Measurements from ENCODE around the gene SCG3.
A peak's percentile ranks its signal among the peaks of the same experiment; 100 is the strongest.

Gene SCG3

GRCh38 chr15:51680321-51680720, 982 bp upstream of the SCG3 start:
- no peak for FAIRE-seq

GRCh38 chr15:51687565-51687964, 6.3 kb downstream of the SCG3 start:
- no peak for FAIRE-seq

GRCh38 chr15:51688863-51689262, 7.6 kb downstream of the SCG3 start:
- FAIRE-seq = no peak

- no peak for FAIRE-seq
Observed at GRCh38 chr15:51692154-51692553, 10.9 kb downstream of the SCG3 start.

GRCh38 chr15:51696566-51696965, 15.3 kb downstream of the SCG3 start:
- no peak for FAIRE-seq

GRCh38 chr15:51697163-51697562, 15.9 kb downstream of the SCG3 start:
- no peak for FAIRE-seq

GRCh38 chr15:51699373-51699772, 18.1 kb downstream of the SCG3 start:
- no peak for FAIRE-seq

GRCh38 chr15:51702710-51703109, 21.4 kb downstream of the SCG3 start:
- no peak for FAIRE-seq

GRCh38 chr15:51706291-51706690, 25.0 kb downstream of the SCG3 start:
- FAIRE-seq = no peak

- peak; percentile 33 for FAIRE-seq
Observed at GRCh38 chr15:51706926-51707608, 25.8 kb downstream of the SCG3 start.

GRCh38 chr15:51708013-51708412, 26.7 kb downstream of the SCG3 start:
- no peak for FAIRE-seq

- FAIRE-seq = no peak
Observed at GRCh38 chr15:51709031-51709430, 27.7 kb downstream of the SCG3 start.

- no peak for FAIRE-seq
Observed at GRCh38 chr15:51714162-51714561, 32.9 kb downstream of the SCG3 start.

GRCh38 chr15:51714911-51715310, 33.6 kb downstream of the SCG3 start:
- FAIRE-seq = no peak

- FAIRE-seq = no peak
Observed at GRCh38 chr15:51718219-51718618, 36.9 kb downstream of the SCG3 start.

GRCh38 chr15:51718746-51719145, 37.4 kb downstream of the SCG3 start:
- FAIRE-seq = no peak

- FAIRE-seq = no peak
Observed at GRCh38 chr15:51720201-51720995, 39.1 kb downstream of the SCG3 start.

GRCh38 chr15:51721199-51721960, 40.1 kb downstream of the SCG3 start:
- no peak for FAIRE-seq

- no peak for FAIRE-seq
Observed at GRCh38 chr15:51724199-51724598, 42.9 kb downstream of the SCG3 start.

- FAIRE-seq = no peak
Observed at GRCh38 chr15:51724673-51725072, 43.4 kb downstream of the SCG3 start.

GRCh38 chr15:51726302-51727073, 45.2 kb downstream of the SCG3 start:
- no peak for FAIRE-seq

- FAIRE-seq = no peak
Observed at GRCh38 chr15:51727141-51727897, 46.0 kb downstream of the SCG3 start.

Data from colon (tissue), 2 donors.